ENCODE measurements around the gene SFT2D1.

SFT2D1 gene

GRCh38 chr6:166274163-166274562 lies 68.2 kb downstream of the SFT2D1 start:
- DNase-seq: no peak

- DNase-seq: no peak
Observed at GRCh38 chr6:166271376-166271765, 71.0 kb downstream of the SFT2D1 start.

- no peak for DNase-seq
Observed at GRCh38 chr6:166270706-166271375, 71.5 kb downstream of the SFT2D1 start.

Data from NCI-H510A treated with DMSO at 0.1 percent for 48 hours (cell line).